Lung (tissue), 12 donors: Measurements from ENCODE around the gene URB2. TPM values are rescaled to one million over a fixed set of nuclear protein-coding genes. Genes with fewer than 3 reads are reported as not detected.

Experiments used
- ATAC-seq: fragments of 200-7000 bp; cut with Tn5 transposase; one replicate; pipeline ENCODE4 v1.9.1; 2020; ENCODE audit warnings: moderate number of reproducible peaks; ENCODE audit not compliant: insufficient read depth, low FRiP score
- DNase-seq, 3 donors: peaks; one replicate each; pipeline ENCODE4 v3.0.0-alpha.2; 2013 to 2017
- H3K27ac ChIP-seq, 2 donors: one replicate each; pipeline ENCODE4 v1.5.1; 2013; ENCODE audit warnings: mild to moderate bottlenecking in 2 of 2, moderate library complexity in 2 of 2, control low read depth in 1 of 2, inconsistent platforms in 1 of 2, low read depth in 1 of 2, low read length in 1 of 2
- H3K27me3 ChIP-seq, 3 donors: one replicate each; pipeline ENCODE4 v1.5.1; 2013; ENCODE audit warnings: low read length in 2 of 3; ENCODE audit not compliant: control insufficient read depth in 3 of 3, insufficient read depth in 3 of 3
- H3K36me3 ChIP-seq, 4 donors: one replicate each; pipeline ENCODE4 v1.5.1; 2013; ENCODE audit warnings: low read length in 4 of 4, mild to moderate bottlenecking in 1 of 4, moderate library complexity in 1 of 4; ENCODE audit not compliant: control insufficient read depth in 4 of 4, insufficient read depth in 4 of 4
- H3K4me1 ChIP-seq, 5 donors: one replicate each; pipeline ENCODE4 v1.5.1; 2013; ENCODE audit warnings: low read length in 5 of 5, mild to moderate bottlenecking in 2 of 5, moderate library complexity in 1 of 5; ENCODE audit not compliant: control insufficient read depth in 5 of 5, insufficient read depth in 5 of 5
- H3K4me3 ChIP-seq: one replicate; pipeline ENCODE4 v1.5.1; 2013; ENCODE audit warnings: mild to moderate bottlenecking, control low read depth, moderate library complexity
- H3K9ac ChIP-seq, 2 donors: one replicate each; pipeline ENCODE4 v1.5.1; 2013; ENCODE audit warnings: low read length in 2 of 2, control low read depth in 1 of 2; ENCODE audit not compliant: insufficient read depth in 1 of 2
- H3K9me3 ChIP-seq, 4 donors: one replicate each; pipeline ENCODE4 v1.5.1; 2013; ENCODE audit warnings: low read length in 3 of 4, mild to moderate bottlenecking in 1 of 4, moderate library complexity in 1 of 4; ENCODE audit not compliant: control insufficient read depth in 4 of 4, insufficient read depth in 3 of 4
- WGBS, 2 donors: extraction: QIAGEN DNeasy Blood & Tissue Kit; methylation state at CpG; one replicate each; pipeline ENCODE4 v1.1.7; 2013; 5-methylcytosine and 5-hydroxymethylcytosine counted together
- polyA plus RNA-seq, 2 donors: library from polyadenylated mRNA; stranded (reverse); fragments of 200-250 nt; gene quantifications; one replicate each; pipeline ENCODE4 v1.2.1, GENCODE V29; 2013
- total RNA-seq, 2 donors: library from RNA; depleted of rRNA in 1 of 2; stranded (reverse); fragments of >200 nt in 1 of 2; gene quantifications; one replicate each; pipeline ENCODE4 v1.2.1, GENCODE V29; 2014 to 2021
- TF ChIP-seq, protein P1 (sequence below): IDR thresholded peaks from 2 replicates; pipeline ENCODE4 v1.5.1; 2012; ENCODE audit warnings: mild to moderate bottlenecking; ENCODE audit errors: control extremely low read depth, extremely low read depth
- donor health status: control.
- donor health status: control.
- donor health status: Bipolar disorder and iron deficiency.
- donor health status: healthy.
- donor health status: DM: yes; HTN: yes; CAD: no.

The URB2 gene
- total and polyA plus RNA-seq, 4 donors: 2.6 to 10.9 (median 6.1) TPM

DNA sequence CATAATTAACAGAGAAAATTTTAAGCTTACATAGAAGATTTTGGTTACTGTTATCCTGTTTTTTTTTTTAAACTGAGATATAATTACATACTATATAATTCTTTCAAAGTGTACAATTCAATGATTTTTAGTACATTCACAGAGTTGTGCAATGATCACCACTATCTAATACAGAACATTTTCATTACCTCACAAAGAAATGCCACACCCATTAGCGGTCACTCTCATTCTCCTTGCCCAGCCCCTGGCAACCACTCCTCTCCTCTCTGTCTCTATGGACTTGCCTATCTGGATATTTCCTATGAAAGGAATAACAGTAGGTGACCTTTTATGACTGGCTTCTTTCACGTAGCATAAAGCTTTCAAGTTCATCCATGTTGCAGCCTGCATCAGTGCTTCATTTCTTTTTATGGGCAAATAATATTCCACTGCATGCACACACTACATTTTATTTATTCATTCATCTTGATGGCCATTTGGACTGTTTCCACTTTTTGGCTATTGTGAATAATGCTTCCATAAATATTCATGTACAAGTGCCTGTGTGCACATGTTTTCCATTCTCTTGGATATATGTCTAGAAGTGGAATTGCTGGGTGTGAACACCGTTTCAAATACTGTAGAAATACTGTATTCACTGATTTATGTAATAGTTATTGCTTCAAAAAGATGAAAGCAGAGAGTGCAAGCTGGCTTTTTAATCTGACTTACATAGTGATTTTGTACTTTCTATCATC, 26.7 kb upstream of the URB2 start:
- H3K27ac ChIP-seq: no peak overlapping the region
- TF ChIP-seq, protein P1, sequence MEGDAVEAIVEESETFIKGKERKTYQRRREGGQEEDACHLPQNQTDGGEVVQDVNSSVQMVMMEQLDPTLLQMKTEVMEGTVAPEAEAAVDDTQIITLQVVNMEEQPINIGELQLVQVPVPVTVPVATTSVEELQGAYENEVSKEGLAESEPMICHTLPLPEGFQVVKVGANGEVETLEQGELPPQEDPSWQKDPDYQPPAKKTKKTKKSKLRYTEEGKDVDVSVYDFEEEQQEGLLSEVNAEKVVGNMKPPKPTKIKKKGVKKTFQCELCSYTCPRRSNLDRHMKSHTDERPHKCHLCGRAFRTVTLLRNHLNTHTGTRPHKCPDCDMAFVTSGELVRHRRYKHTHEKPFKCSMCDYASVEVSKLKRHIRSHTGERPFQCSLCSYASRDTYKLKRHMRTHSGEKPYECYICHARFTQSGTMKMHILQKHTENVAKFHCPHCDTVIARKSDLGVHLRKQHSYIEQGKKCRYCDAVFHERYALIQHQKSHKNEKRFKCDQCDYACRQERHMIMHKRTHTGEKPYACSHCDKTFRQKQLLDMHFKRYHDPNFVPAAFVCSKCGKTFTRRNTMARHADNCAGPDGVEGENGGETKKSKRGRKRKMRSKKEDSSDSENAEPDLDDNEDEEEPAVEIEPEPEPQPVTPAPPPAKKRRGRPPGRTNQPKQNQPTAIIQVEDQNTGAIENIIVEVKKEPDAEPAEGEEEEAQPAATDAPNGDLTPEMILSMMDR: no peak
- ATAC-seq: no peak
- peaks cover 18 to 32% (median 20%) of the 10 kb centered on the region in 4 donors for H3K36me3 ChIP-seq
- no peaks in the 10 kb centered on the region for H3K9me3 ChIP-seq
- H3K9ac ChIP-seq: no peak overlapping the region
- 91% methylated on average over 3 of the region's 3 CpGs for WGBS, 2 donors
- DNase-seq: no peak
- no peaks in the 10 kb centered on the region for H3K27me3 ChIP-seq
- H3K4me3 ChIP-seq: no peak overlapping the region
- peaks cover 0 to 6% (median 0%) of the 10 kb centered on the region in 5 donors for H3K4me1 ChIP-seq

- DNase-seq (no peak), ATAC-seq (no peak)
- Histone ChIP-seq H3K9me3 (no peaks in the 10 kb centered on the region), H3K27me3 (no peaks in the 10 kb centered on the region), H3K4me3 (no peak overlapping the region), H3K27ac (no peak overlapping the region), H3K36me3 (peaks cover 14 to 26% (median 16%) of the 10 kb centered on the region in 4 donors), H3K9ac (no peak overlapping the region), H3K4me1 (peaks cover 0 to 6% (median 0%) of the 10 kb centered on the region in 5 donors)
- TF ChIP-seq, protein P1: no peak
- WGBS, 2 donors: 94 to 97% methylated on average over 5 of the region's 5 CpGs
Observed at GRCh38 chr1:229600229-229600628, 25.8 kb upstream of the URB2 start.

- Histone ChIP-seq H3K36me3 (peaks cover 18 to 29% (median 22%) of the 10 kb centered on the region in 4 donors), H3K9ac (no peak overlapping the region), H3K27me3 (no peaks in the 10 kb centered on the region), H3K4me1 (peaks cover 0 to 2% (median 0%) of the 10 kb centered on the region in 5 donors), H3K9me3 (no peaks in the 10 kb centered on the region), H3K4me3 (no peak overlapping the region), H3K27ac (no peak overlapping the region)
- 86 to 89% methylated on average over 7 of the region's 7 CpGs for WGBS, 2 donors
- DNase-seq: no peak
- TF ChIP-seq, protein P1: no peak
- no peak for ATAC-seq
Observed at GRCh38 chr1:229603371-229604005, 22.6 kb upstream of the URB2 start.
